ENCODE results near the gene PRR36. TPM values are rescaled to one million over a fixed set of nuclear protein-coding genes. Genes with fewer than 3 reads are reported as not detected.

PRR36 gene
- polyA plus RNA-seq, 4 donors: 3.7 to 12.5 (median 7.2) TPM

- no peak for DNase-seq (ENCODE audit: low read depth in 4 of 4, low spot score in 2 of 4)
Observed at GRCh38 chr19:7848779-7849457, 25.3 kb downstream of the PRR36 start.

- DNase-seq (ENCODE audit: low read depth in 4 of 4, low spot score in 2 of 4): no peak
Observed at GRCh38 chr19:7847664-7848063, 26.5 kb downstream of the PRR36 start.

- DNase-seq (ENCODE audit: low read depth in 4 of 4, low spot score in 2 of 4): no peak
Observed at GRCh38 chr19:7846155-7846646, 28.0 kb downstream of the PRR36 start.

GRCh38 chr19:7845390-7846154 lies 28.6 kb downstream of the PRR36 start:
- DNase-seq (ENCODE audit: low read depth in 4 of 4, low spot score in 2 of 4): no peak

GRCh38 chr19:7844951-7845350 lies 29.2 kb downstream of the PRR36 start:
- no peak for DNase-seq (ENCODE audit: low read depth in 4 of 4, low spot score in 2 of 4)

- no peak for DNase-seq (ENCODE audit: low read depth in 4 of 4, low spot score in 2 of 4)
Observed at GRCh38 chr19:7844405-7844804, 29.8 kb downstream of the PRR36 start.

- no peak for DNase-seq (ENCODE audit: low read depth in 4 of 4, low spot score in 2 of 4)
Observed at GRCh38 chr19:7843521-7843920, 30.7 kb downstream of the PRR36 start.

GRCh38 chr19:7842661-7843294 lies 31.4 kb downstream of the PRR36 start:
- no peak for DNase-seq (ENCODE audit: low read depth in 4 of 4, low spot score in 2 of 4)

- no peak for DNase-seq (ENCODE audit: low read depth in 4 of 4, low spot score in 2 of 4)
Observed at GRCh38 chr19:7841751-7842660, 32.2 kb downstream of the PRR36 start.

- DNase-seq (ENCODE audit: low read depth in 4 of 4, low spot score in 2 of 4): no peak
Observed at GRCh38 chr19:7840629-7841028, 33.6 kb downstream of the PRR36 start.

GRCh38 chr19:7839476-7839875 lies 34.7 kb downstream of the PRR36 start:
- no peak for DNase-seq (ENCODE audit: low read depth in 4 of 4, low spot score in 2 of 4)

GRCh38 chr19:7833225-7834099 lies 40.7 kb downstream of the PRR36 start:
- no peak for DNase-seq (ENCODE audit: low read depth in 4 of 4, low spot score in 2 of 4)

GRCh38 chr19:7832781-7833180 lies 41.4 kb downstream of the PRR36 start:
- no peak for DNase-seq (ENCODE audit: low read depth in 4 of 4, low spot score in 2 of 4)

- no peak for DNase-seq (ENCODE audit: low read depth in 4 of 4, low spot score in 2 of 4)
Observed at GRCh38 chr19:7832009-7832408, 42.2 kb downstream of the PRR36 start.

GRCh38 chr19:7831452-7831851 lies 42.7 kb downstream of the PRR36 start:
- no peak for DNase-seq (ENCODE audit: low read depth in 4 of 4, low spot score in 2 of 4)

GRCh38 chr19:7830823-7831222 lies 43.4 kb downstream of the PRR36 start:
- no peak for DNase-seq (ENCODE audit: low read depth in 4 of 4, low spot score in 2 of 4)

- DNase-seq (ENCODE audit: low read depth in 4 of 4, low spot score in 2 of 4): no peak
Observed at GRCh38 chr19:7830272-7830771, 43.9 kb downstream of the PRR36 start.

GRCh38 chr19:7829561-7830271 lies 44.5 kb downstream of the PRR36 start, which contains the start of gene EVI5L:
Gene EVI5L, plus strand, starts transcription at chr19:7830218. Its CDS starts 16,325 bp downstream, at chr19:7846543.
- DNase-seq (ENCODE audit: low read depth in 4 of 4, low spot score in 2 of 4): peak; percentile 98 to 100 (median 99)

- DNase-seq (ENCODE audit: low read depth in 4 of 4, low spot score in 2 of 4): no peak
Observed at GRCh38 chr19:7829166-7829520, 45.0 kb downstream of the PRR36 start.
